Panc1 (cell line): ENCODE results near the gene SPDYE6. TPM values are rescaled to one million over a fixed set of nuclear protein-coding genes. Genes with fewer than 3 reads are reported as not detected.
"Not testable (repeated sequence)": the region's sequence is repeated elsewhere in the genome, so short reads cannot be mapped to it uniquely, and the experiment has no call there.

Experiments used
- ATAC-seq: fragments of 200-7000 bp; cut with Tn5 transposase; 2 replicates; pipeline ENCODE4 v1.9.1; 2020; ENCODE audit warnings: mild to moderate bottlenecking, moderate library complexity
- BruUV-seq: library from RNA; stranded (reverse); fragments of 400-500 nt; replicated peaks from 2 replicates; lab custom pipeline; 2021; lab: Mats Ljungman, UMichigan
- CTCF ChIA-PET: fragments of 300-600 bp; sonication (Branson Sonifier 250); formaldehyde crosslinking; loops from one replicate; lab custom pipeline; 2022; ENCODE audit warnings: antibody characterized with exemption; lab: Charles Lee
- POLR2A ChIA-PET: fragments of 300-600 bp; sonication (Branson Sonifier 250); formaldehyde crosslinking; loops from one replicate; lab custom pipeline; 2022; ENCODE audit warnings: antibody characterized with exemption; lab: Charles Lee
- DNase-seq: peaks from one replicate; pipeline ENCODE4 v3.0.0-alpha.2; 2010; ENCODE audit warnings: low read depth, low spot score
- H3K27ac ChIP-seq: 2 replicates; pipeline ENCODE4 v1.5.1; 2011; ENCODE audit warnings: mild to moderate bottlenecking, low read length, inconsistent platforms
- H3K27me3 ChIP-seq: fragments of 200-500 bp; sonication (Bioruptor generic); 2 replicates; pipeline ENCODE4 v1.6.0; 2014; ENCODE audit warnings: low read length, inconsistent platforms; ENCODE audit not compliant: control insufficient read depth, insufficient read depth
- H3K36me3 ChIP-seq: fragments of 200-500 bp; sonication (Bioruptor generic); 2 replicates; pipeline ENCODE4 v1.5.1; 2014; ENCODE audit warnings: inconsistent platforms, mild to moderate bottlenecking, low read length, moderate library complexity; ENCODE audit not compliant: control insufficient read depth, insufficient read depth
- H3K4me1 ChIP-seq: 2 replicates; pipeline ENCODE4 v1.5.1; 2011; ENCODE audit warnings: inconsistent platforms, mild to moderate bottlenecking, low read length, moderate library complexity; ENCODE audit not compliant: control insufficient read depth, insufficient read depth
- H3K4me3 ChIP-seq, 2 experiments: 2 replicates each; pipeline ENCODE4 v1.5.1; 2011 to 2012; ENCODE audit warnings: low read depth in 2 of 2, low read length in 2 of 2, mild to moderate bottlenecking in 2 of 2, inconsistent platforms in 1 of 2, moderate library complexity in 1 of 2
- H3K9me3 ChIP-seq: fragments of 200-500 bp; sonication (Bioruptor generic); 2 replicates; pipeline ENCODE4 v1.5.1; 2014; ENCODE audit warnings: low read depth, mild to moderate bottlenecking, inconsistent platforms, low read length, moderate library complexity; ENCODE audit not compliant: control insufficient read depth, insufficient read depth
- POLR2AphosphoS5 ChIP-seq: IDR thresholded peaks from 2 replicates; pipeline ENCODE4 v1.6.1; 2012; ENCODE audit warnings: mild to moderate bottlenecking, low read depth, low read length, moderate library complexity
- SIN3A ChIP-seq: IDR thresholded peaks from 2 replicates; pipeline ENCODE4 v1.6.1; 2012; ENCODE audit warnings: low read depth, mild to moderate bottlenecking, low read length, moderate library complexity, borderline replicate concordance; ENCODE audit not compliant: insufficient read depth
- TCF7L2 ChIP-seq: IDR thresholded peaks from 2 replicates; pipeline ENCODE4 v1.6.1; 2011; ENCODE audit warnings: mild to moderate bottlenecking, low read depth, low read length, inconsistent platforms
- in situ Hi-C: cut with HindIII; loops from 2 replicates; pipeline ENCODE4 v1.10.0; 2016; ENCODE audit warnings: low sequenced_read_pairs, low pct_unique_long_range_greater_than_20kb
- intact Hi-C: fragments of 100-400 bp; cut with micrococcal nuclease; formaldehyde crosslinking; loops from one replicate; pipeline ENCODE4 v1.10.0; 2022; ENCODE audit not compliant: unreplicated experiment
- total RNA-seq: library from RNA; stranded (reverse); gene quantifications from one replicate; pipeline ENCODE4 v1.2.1, GENCODE V29; 2021; ENCODE audit not compliant: unreplicated experiment
- TF ChIP-seq, protein P1 (sequence below), 2 experiments: IDR thresholded peaks; 2 replicates each; pipeline ENCODE4 v1.6.1; 2011 to 2012; ENCODE audit warnings: low read depth in 2 of 2, control low read depth in 1 of 2, low read length in 1 of 2, mild to moderate bottlenecking in 1 of 2, moderate library complexity in 1 of 2; ENCODE audit not compliant: insufficient read depth in 1 of 2
- TF ChIP-seq, protein P2 (sequence below): fragments of 450-650 bp; IDR thresholded peaks from 2 replicates; pipeline ENCODE4 v1.5.1; 2017; ENCODE audit warnings: mild to moderate bottlenecking

SPDYE6 gene
- total RNA-seq, 1 experiment from 2014 or later: not detected

DNA sequence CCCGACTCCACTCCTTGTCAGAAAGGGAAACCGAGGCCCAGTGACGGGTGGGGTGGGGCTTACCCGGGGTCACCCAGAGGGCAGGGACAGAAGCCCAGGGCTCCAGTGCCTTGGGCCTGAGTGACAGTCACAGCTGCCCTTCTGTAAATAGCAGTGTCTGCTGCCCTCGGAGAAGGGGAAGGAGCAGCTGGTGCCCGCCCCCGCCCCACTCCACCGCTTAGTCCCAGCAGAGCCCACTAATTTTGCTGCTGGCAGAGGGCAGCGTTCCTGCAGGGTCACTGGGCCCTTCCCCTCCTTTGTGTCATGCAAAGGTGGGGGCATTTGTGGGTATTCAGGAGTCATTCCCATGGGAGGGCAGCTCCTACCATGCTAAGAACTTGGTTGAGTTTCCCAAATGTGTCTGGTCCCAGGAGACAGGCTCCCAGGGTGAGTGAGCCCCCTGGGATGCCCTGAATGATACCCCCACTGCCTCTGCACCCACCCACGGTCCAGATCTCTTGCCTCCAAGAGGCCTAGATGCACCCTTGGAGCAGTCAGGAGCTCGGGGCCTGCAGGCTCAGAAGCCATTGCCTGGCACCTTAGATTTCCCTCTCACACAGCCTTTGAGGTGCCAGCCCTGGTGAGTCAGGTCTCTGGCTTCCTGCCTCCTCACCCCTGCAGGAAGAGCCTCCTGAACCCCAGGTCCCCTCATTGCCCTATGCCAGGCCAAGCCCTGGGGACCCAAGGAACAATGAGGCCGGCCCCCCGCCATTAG, 52.4 kb downstream of the SPDYE6 start:
- ATAC-seq (no peak), DNase-seq (no peak)
- Histone ChIP-seq H3K27ac (no peak overlapping the region), H3K27me3 (no peaks in the 10 kb centered on the region), H3K9me3 (no peaks in the 10 kb centered on the region), H3K36me3 (no peaks in the 10 kb centered on the region), H3K4me3 (no peak overlapping the region), H3K4me1 (peaks cover 3% of the 10 kb centered on the region; the same call in 1 of the 2 replicates)
- ChIA-PET POLR2A (no interaction called here), CTCF (interaction anchor here (0.5 kb wide), 1 partner anchor 834 kb away, joined by 5 read pairs; no protein-coding TSS in a partner anchor)
- no TSS peak for BruUV-seq
- TF ChIP-seq SIN3A (no peak), POLR2AphosphoS5 (no peak)
- TF ChIP-seq, protein P1, sequence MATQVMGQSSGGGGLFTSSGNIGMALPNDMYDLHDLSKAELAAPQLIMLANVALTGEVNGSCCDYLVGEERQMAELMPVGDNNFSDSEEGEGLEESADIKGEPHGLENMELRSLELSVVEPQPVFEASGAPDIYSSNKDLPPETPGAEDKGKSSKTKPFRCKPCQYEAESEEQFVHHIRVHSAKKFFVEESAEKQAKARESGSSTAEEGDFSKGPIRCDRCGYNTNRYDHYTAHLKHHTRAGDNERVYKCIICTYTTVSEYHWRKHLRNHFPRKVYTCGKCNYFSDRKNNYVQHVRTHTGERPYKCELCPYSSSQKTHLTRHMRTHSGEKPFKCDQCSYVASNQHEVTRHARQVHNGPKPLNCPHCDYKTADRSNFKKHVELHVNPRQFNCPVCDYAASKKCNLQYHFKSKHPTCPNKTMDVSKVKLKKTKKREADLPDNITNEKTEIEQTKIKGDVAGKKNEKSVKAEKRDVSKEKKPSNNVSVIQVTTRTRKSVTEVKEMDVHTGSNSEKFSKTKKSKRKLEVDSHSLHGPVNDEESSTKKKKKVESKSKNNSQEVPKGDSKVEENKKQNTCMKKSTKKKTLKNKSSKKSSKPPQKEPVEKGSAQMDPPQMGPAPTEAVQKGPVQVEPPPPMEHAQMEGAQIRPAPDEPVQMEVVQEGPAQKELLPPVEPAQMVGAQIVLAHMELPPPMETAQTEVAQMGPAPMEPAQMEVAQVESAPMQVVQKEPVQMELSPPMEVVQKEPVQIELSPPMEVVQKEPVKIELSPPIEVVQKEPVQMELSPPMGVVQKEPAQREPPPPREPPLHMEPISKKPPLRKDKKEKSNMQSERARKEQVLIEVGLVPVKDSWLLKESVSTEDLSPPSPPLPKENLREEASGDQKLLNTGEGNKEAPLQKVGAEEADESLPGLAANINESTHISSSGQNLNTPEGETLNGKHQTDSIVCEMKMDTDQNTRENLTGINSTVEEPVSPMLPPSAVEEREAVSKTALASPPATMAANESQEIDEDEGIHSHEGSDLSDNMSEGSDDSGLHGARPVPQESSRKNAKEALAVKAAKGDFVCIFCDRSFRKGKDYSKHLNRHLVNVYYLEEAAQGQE (IDR thresholded peaks at IDR 0.05; ENCODE audit: insufficient read depth in 1 of 2, low read depth in 2 of 2, low read length in 1 of 2): no peak
- TF ChIP-seq, protein P2, sequence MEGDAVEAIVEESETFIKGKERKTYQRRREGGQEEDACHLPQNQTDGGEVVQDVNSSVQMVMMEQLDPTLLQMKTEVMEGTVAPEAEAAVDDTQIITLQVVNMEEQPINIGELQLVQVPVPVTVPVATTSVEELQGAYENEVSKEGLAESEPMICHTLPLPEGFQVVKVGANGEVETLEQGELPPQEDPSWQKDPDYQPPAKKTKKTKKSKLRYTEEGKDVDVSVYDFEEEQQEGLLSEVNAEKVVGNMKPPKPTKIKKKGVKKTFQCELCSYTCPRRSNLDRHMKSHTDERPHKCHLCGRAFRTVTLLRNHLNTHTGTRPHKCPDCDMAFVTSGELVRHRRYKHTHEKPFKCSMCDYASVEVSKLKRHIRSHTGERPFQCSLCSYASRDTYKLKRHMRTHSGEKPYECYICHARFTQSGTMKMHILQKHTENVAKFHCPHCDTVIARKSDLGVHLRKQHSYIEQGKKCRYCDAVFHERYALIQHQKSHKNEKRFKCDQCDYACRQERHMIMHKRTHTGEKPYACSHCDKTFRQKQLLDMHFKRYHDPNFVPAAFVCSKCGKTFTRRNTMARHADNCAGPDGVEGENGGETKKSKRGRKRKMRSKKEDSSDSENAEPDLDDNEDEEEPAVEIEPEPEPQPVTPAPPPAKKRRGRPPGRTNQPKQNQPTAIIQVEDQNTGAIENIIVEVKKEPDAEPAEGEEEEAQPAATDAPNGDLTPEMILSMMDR: no peak
- intact Hi-C loops: no loop called here
- in situ Hi-C loops: no loop called here

DNA sequence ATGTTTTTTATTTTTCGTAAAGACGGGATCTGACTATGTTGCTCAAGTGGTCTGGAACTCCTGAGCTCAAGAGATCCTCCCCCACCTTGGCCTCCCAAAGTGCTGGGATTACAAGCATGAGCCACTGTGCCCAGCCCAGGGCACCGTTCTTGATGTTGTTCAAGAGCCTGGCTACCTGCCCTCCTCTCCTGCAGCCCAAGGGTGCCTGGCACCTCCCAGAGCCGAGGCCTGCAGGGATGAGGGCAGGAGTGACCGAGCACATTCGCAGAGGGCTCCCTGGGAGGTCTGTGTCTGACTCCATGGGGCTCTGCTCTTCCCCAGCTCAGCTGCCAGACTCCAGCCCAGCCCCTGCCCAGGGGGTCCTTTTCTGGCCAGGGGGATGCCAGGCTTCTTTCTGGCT, 54.2 kb downstream of the SPDYE6 start:
- in situ Hi-C loops: no loop called here
- TF ChIP-seq, protein P2: no peak
- TF ChIP-seq, protein P1 (IDR thresholded peaks at IDR 0.05; ENCODE audit: insufficient read depth in 1 of 2, low read depth in 2 of 2, low read length in 1 of 2): no peak
- TF ChIP-seq TCF7L2: no peak
- TF ChIP-seq SIN3A: no peak
- TF ChIP-seq POLR2AphosphoS5: no peak
- ChIA-PET CTCF (no interaction called here), POLR2A (interaction anchor here (0.5 kb wide), 1 partner anchor 21 kb away, joined by 6 read pairs; no protein-coding TSS in a partner anchor)
- no TSS peak for BruUV-seq
- Histone ChIP-seq H3K36me3 (no peaks in the 10 kb centered on the region), H3K4me3 (no peak overlapping the region), H3K27ac (no peak overlapping the region), H3K9me3 (no peaks in the 10 kb centered on the region), H3K4me1 (peaks cover 2% of the 10 kb centered on the region; the same call in 1 of the 2 replicates), H3K27me3 (no peaks in the 10 kb centered on the region)
- no peak for DNase-seq
- intact Hi-C loops: no loop called here
- 0 out of 2 replicates have a peak, but pooled peaks have one; percentile 43 for ATAC-seq

DNA sequence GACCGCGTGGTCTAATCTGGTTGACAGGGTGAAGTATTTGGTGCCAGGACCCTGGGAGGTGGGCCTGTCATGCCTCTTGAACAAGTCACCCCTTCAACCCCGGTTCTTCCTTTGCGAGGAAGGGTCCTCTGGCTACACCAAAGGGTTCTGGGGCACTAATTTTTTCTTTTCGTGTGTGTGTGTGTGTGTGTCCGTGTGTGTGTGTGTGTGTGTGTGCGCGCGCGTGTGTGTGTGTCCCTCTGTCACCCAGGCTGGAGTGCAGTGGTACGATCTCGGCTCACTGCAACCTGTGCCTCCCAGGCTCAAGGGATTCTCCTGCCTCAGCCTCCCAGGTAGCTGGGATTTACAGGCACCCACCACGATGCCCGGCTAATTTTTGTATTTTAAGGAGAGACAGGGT, 54.9 kb downstream of the SPDYE6 start:
- ATAC-seq, H3K4me3 ChIP-seq, H3K36me3 ChIP-seq, H3K27me3 ChIP-seq, H3K4me1 ChIP-seq, POLR2A ChIA-PET, in situ Hi-C loops, H3K27ac ChIP-seq, BruUV-seq, intact Hi-C loops, CTCF ChIA-PET, H3K9me3 ChIP-seq, DNase-seq: not testable (repeated sequence)
